ENCODE measurements around the gene KCTD17. TPM values are rescaled to one million over a fixed set of nuclear protein-coding genes. Genes with fewer than 3 reads are reported as not detected.
A peak's percentile ranks its signal among the peaks of the same experiment; 100 is the strongest.

KCTD17 gene
- total RNA-seq, 1 donor from 2014 or later: 31.3 TPM

DNA sequence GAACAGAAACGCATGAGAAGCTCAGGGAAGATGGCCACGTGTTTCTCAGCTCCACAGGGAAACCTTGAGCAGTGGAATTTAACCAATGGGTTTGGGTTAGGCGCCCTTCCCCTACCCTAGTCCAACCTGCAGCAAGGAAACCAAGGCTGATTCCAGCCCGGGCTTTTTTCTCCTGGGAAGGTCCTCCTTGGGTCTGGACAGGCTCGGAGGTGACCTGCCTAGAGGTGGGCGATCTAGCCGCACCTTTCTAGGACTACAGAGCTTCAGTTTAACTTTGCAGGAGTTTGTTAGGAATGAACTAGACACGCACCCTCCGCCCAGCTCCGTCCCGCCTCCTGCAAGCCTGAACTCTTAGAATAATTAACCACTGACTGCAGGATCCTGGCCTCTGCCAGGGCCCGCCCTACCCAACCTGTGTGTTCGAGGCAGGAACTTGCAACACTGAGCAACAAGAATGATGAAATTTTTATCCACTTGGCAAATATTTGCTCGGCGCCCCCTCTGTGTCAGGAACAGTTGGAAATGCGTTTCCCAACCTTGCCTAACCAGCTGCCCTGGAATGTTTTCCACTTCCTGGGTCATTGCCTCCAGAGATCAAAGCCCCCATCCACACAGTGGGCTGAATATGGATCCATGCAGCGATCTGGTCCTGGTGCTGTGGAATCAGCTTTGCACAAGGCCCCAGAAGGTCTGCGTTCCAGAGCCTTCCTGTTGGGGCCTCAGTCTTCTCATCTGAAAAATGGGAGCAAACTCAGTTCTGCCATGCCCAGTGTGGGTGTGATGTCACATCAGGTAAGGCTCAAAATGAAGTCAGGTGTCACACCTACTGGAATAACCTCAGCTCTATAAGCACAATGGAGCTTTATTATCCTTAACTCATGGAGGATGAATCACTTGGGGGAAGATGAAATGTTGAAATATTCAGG lies 18.7 kb upstream of the KCTD17 start:
- no peak overlapping the region for H3K27ac Mint-ChIP-seq (ENCODE audit: unreplicated experiment)
- no peak overlapping the region for H3K4me3 Mint-ChIP-seq (ENCODE audit: unreplicated experiment)
- H3K27me3 Mint-ChIP-seq (ENCODE audit: low read depth, unreplicated experiment): peaks cover 6% of the 10 kb centered on the region
- FAIRE-seq: no peak
- H3K4me2 ChIP-seq (ENCODE audit: low read length): no peak overlapping the region
- no peak overlapping the region for H3K4me3 ChIP-seq (ENCODE audit: insufficient read depth, low read depth, low read length)
- no peaks in the 10 kb centered on the region for H3K79me2 ChIP-seq (ENCODE audit: insufficient read depth, low read length)
- no peaks in the 10 kb centered on the region for H3K36me3 ChIP-seq (ENCODE audit: insufficient read depth, low read length)
- TF ChIP-seq, protein P1, sequence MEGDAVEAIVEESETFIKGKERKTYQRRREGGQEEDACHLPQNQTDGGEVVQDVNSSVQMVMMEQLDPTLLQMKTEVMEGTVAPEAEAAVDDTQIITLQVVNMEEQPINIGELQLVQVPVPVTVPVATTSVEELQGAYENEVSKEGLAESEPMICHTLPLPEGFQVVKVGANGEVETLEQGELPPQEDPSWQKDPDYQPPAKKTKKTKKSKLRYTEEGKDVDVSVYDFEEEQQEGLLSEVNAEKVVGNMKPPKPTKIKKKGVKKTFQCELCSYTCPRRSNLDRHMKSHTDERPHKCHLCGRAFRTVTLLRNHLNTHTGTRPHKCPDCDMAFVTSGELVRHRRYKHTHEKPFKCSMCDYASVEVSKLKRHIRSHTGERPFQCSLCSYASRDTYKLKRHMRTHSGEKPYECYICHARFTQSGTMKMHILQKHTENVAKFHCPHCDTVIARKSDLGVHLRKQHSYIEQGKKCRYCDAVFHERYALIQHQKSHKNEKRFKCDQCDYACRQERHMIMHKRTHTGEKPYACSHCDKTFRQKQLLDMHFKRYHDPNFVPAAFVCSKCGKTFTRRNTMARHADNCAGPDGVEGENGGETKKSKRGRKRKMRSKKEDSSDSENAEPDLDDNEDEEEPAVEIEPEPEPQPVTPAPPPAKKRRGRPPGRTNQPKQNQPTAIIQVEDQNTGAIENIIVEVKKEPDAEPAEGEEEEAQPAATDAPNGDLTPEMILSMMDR (IDR thresholded peaks at IDR 0.05; ENCODE audit: insufficient read depth, low read depth, low read length): no peak
- TF ChIP-seq EZH2 (IDR thresholded peaks at IDR 0.05; ENCODE audit: insufficient read depth, low read length): no peak
- H3K9ac ChIP-seq (ENCODE audit: low read length): no peak overlapping the region
- no peaks in the 10 kb centered on the region for H3K9me3 Mint-ChIP-seq (ENCODE audit: unreplicated experiment)
- peaks cover 12% of the 10 kb centered on the region for H3K4me1 Mint-ChIP-seq (ENCODE audit: low read depth, unreplicated experiment)
- peaks cover 2% of the 10 kb centered on the region for H3K27me3 ChIP-seq (ENCODE audit: insufficient read depth, low read length)
- H3K9me3 ChIP-seq (ENCODE audit: insufficient read depth, low read depth, low read length): no peaks in the 10 kb centered on the region
- H2AFZ ChIP-seq (ENCODE audit: low read depth, low read length): no peak overlapping the region
- peak; percentile 27 for DNase-seq (ENCODE audit: low read depth)
- H3K27ac ChIP-seq (ENCODE audit: low read depth, low read length): no peak overlapping the region
- peaks cover 10% of the 10 kb centered on the region for H4K20me1 ChIP-seq (ENCODE audit: insufficient read depth, low read length)
- peaks cover 4% of the 10 kb centered on the region for H3K36me3 Mint-ChIP-seq (ENCODE audit: low read depth, unreplicated experiment)
- no peaks in the 10 kb centered on the region for H3K4me1 ChIP-seq (ENCODE audit: insufficient read depth, low read length)

DNA sequence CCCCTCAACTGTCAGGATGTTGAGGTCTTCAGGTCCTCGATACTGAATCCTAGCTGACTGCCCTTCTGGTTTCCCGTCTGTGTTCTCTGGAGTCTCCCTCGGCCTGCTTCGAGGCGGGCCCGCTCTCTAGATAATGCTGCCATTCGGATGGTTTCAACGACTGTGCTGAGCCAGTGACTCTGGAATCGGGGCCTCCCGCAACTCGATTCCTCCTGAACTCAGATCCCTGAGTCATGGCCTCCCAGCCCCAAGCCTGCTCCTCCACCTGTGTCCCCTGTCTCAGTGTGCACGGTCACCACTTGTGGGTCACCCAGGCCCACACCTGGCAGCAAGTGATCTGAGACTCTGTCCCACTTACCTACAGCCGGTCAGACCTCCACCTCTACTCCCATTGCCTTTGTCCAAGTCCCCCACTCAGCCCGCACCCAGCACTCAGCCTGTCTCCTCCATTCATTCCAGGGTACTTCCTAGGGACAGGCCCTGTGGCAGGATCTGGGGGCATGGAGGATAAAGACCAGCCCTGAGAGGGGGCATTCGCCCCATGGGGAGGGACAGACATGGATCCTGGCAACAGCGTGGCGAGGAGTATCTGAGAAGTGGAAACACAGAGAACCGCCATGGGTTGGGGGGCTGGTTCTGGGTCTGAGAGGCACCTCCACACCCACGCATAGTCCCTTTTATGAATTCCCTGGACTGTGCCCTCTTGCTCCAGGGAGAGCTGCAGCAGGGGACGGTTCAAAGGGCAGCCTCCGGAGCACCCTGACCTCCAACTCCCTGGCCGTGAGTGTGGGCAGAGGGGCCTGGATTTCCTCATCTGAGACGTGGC lies 17.7 kb upstream of the KCTD17 start:
- Histone ChIP-seq H3K27ac (ENCODE audit: low read depth, low read length) (no peak overlapping the region), H3K4me3 (ENCODE audit: insufficient read depth, low read depth, low read length) (no peak overlapping the region), H3K4me2 (ENCODE audit: low read length) (no peak overlapping the region), H3K9me3 (ENCODE audit: insufficient read depth, low read depth, low read length) (no peaks in the 10 kb centered on the region), H4K20me1 (ENCODE audit: insufficient read depth, low read length) (peaks cover 6% of the 10 kb centered on the region), H3K4me1 (ENCODE audit: insufficient read depth, low read length) (no peaks in the 10 kb centered on the region), H3K79me2 (ENCODE audit: insufficient read depth, low read length) (no peaks in the 10 kb centered on the region), H3K36me3 (ENCODE audit: insufficient read depth, low read length) (no peaks in the 10 kb centered on the region), H2AFZ (ENCODE audit: low read depth, low read length) (no peak overlapping the region), H3K27me3 (ENCODE audit: insufficient read depth, low read length) (peaks cover 2% of the 10 kb centered on the region), H3K9ac (ENCODE audit: low read length) (no peak overlapping the region)
- Mint-ChIP-seq H3K27me3 (ENCODE audit: low read depth, unreplicated experiment) (peaks cover 6% of the 10 kb centered on the region), H3K4me1 (ENCODE audit: low read depth, unreplicated experiment) (peaks cover 12% of the 10 kb centered on the region), H3K4me3 (ENCODE audit: unreplicated experiment) (no peak overlapping the region), H3K9me3 (ENCODE audit: unreplicated experiment) (no peaks in the 10 kb centered on the region), H3K27ac (ENCODE audit: unreplicated experiment) (no peak overlapping the region), H3K36me3 (ENCODE audit: low read depth, unreplicated experiment) (peaks cover 4% of the 10 kb centered on the region)
- DNase-seq (ENCODE audit: low read depth): no peak
- TF ChIP-seq, protein P1 (IDR thresholded peaks at IDR 0.05; ENCODE audit: insufficient read depth, low read depth, low read length): no peak
- no peak for TF ChIP-seq EZH2 (IDR thresholded peaks at IDR 0.05; ENCODE audit: insufficient read depth, low read length)
- no peak for FAIRE-seq

All from astrocyte (in vitro differentiated cells and primary cell).